Measurements from ENCODE around the gene WDR90.

DNA sequence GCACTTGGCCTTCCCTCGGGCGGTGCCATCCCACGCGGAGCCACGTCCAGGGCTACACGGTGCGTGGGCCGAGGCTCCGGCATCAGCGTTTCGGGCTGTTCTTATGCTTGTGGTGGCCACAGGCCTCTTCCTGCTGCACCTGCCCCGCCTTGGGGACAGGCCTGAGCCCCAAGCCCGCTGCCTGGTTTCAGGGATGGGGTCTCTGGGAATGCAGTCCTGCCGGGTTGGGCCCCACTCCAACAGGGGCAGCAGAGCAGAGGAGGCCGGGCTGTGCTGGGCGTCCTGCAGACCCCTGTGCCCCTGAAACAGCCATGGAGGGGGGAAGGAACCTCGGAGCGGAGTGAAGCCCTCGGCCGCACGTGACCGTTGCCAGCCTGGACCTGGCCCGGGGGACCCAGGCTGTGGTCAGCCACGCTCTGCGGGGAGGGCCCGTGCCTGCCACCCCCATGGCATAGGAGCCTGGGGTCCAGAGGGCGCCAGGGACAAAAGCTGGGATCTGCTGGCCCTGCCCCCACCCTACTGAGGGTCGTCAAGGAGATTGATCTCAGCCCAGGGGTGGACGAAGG is 18.8 kb upstream of the WDR90 start:
- TF ChIP-seq, protein P1, sequence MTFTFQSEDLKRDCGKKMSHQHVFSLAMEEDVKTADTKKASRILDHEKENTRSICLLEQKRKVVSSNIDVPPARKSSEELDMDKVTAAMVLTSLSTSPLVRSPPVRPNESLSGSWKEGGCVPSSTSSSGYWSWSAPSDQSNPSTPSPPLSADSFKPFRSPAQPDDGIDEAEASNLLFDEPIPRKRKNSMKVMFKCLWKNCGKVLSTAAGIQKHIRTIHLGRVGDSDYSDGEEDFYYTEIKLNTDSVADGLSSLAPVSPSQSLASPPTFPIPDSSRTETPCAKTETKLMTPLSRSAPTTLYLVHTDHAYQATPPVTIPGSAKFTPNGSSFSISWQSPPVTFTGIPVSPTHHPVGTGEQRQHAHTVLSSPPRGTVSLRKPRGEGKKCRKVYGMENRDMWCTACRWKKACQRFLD (tag by site-specific recombination; IDR thresholded peaks at IDR 0.05) = no peak
- TF ChIP-seq BCL11A (tag by site-specific recombination; IDR thresholded peaks at IDR 0.05; ENCODE audit: low read depth) = no peak

Measured in HEK293 (cell line).